D721Med (cell line): Measurements from ENCODE around the gene KCNK10.

Experiments
- DNase-seq: peaks from one replicate; pipeline ENCODE4 v3.0.0; 2011; ENCODE audit warnings: low spot score; ENCODE audit not compliant: insufficient read length
- FAIRE-seq: peaks from 2 replicates; lab custom pipeline; 2011; peaks lifted over from hg19 to GRCh38; lab: Jason Lieb, UNC
- CTCF ChIP-seq: IDR thresholded peaks from 2 replicates; pipeline ENCODE4 v1.5.1; 2012; ENCODE audit warnings: mild to moderate bottlenecking, control low read depth; ENCODE audit not compliant: insufficient read depth; ENCODE audit errors: missing control alignments

Gene KCNK10

GRCh38 chr14:88137327-88137726, 185.7 kb downstream of the KCNK10 start:
- TF ChIP-seq CTCF, result no peak
- no peak for FAIRE-seq
- no peak for DNase-seq
